GM12878 (cell line): Measurements from ENCODE around the gene APLP1. TPM values are rescaled to one million over a fixed set of nuclear protein-coding genes. Genes with fewer than 3 reads are reported as not detected.

Experiments
- ATAC-seq: fragments of 200-7000 bp; cut with Tn5 transposase; 3 replicates; pipeline ENCODE4 v1.9.1; 2020; ENCODE audit warnings: mild to moderate bottlenecking, moderate library complexity
- BruUV-seq: library from RNA; stranded (reverse); fragments of 400-500 nt; replicated peaks from 2 replicates; lab custom pipeline; 2021; lab: Mats Ljungman, UMichigan
- CTCF ChIA-PET: fragments of 300-600 bp; sonication (Branson Sonifier 250); formaldehyde crosslinking; extraction: SDS; loops from one replicate; lab custom pipeline; 2021; ENCODE audit warnings: inconsistent platforms; lab: Yijun Ruan, JAX
- POLR2A ChIA-PET: fragments of 350-600 bp; formaldehyde crosslinking; extraction: SDS; loops from one replicate; lab custom pipeline; 2021; ENCODE audit warnings: inconsistent platforms; lab: Charles Lee
- RAD21 ChIA-PET: fragments of 300-600 bp; sonication (Branson Sonifier 250); formaldehyde crosslinking; loops from one replicate; lab custom pipeline; 2023; ENCODE audit warnings: antibody characterized with exemption; ENCODE audit not compliant: unreplicated experiment; lab: Charles Lee
- SMC1A ChIA-PET: fragments of 300-600 bp; sonication (Branson Sonifier 250); formaldehyde crosslinking; loops from one replicate; lab custom pipeline; 2023; ENCODE audit not compliant: unreplicated experiment, uncharacterized antibody; lab: Charles Lee
- DNase-seq: peaks from one replicate; pipeline ENCODE4 v3.0.0-alpha.2; 2011; ENCODE audit warnings: low read depth, low spot score
- FAIRE-seq: peaks from 3 replicates; lab custom pipeline; 2011; peaks lifted over from hg19 to GRCh38; lab: Jason Lieb, UNC
- H2AFZ ChIP-seq: 2 replicates; pipeline ENCODE4 v1.6.0; 2011; ENCODE audit warnings: low read depth, low read length, control low read depth; ENCODE audit not compliant: control insufficient read depth
- H3K27ac ChIP-seq: 2 replicates; pipeline ENCODE4 v1.5.1; 2011; ENCODE audit warnings: control low read depth; ENCODE audit not compliant: control insufficient read depth, insufficient read depth
- H3K27me3 ChIP-seq, 2 experiments: replicated peaks in 1 of 2; 2 replicates each; pipeline versions ENCODE4 v1.6.0 to v1.6.1; 2011; ENCODE audit warnings: low read length in 1 of 2; ENCODE audit not compliant: control insufficient read depth in 2 of 2, insufficient read depth in 2 of 2
- H3K36me3 ChIP-seq, 2 experiments: 2 replicates each; pipeline ENCODE4 v1.5.1; 2011; ENCODE audit warnings: low read length in 1 of 2; ENCODE audit not compliant: control insufficient read depth in 2 of 2, insufficient read depth in 2 of 2
- H3K4me1 ChIP-seq: 2 replicates; pipeline ENCODE4 v1.6.1; 2011; ENCODE audit warnings: mild to moderate bottlenecking, low read length, moderate library complexity, mixed read lengths; ENCODE audit not compliant: control insufficient read depth, insufficient read depth
- H3K4me2 ChIP-seq: 2 replicates; pipeline ENCODE4 v1.6.0; 2011; ENCODE audit warnings: control low read depth; ENCODE audit not compliant: control insufficient read depth, insufficient read depth
- H3K4me3 ChIP-seq: fragments of 200-600 bp; sonication (generic); 2 replicates; pipeline ENCODE4 v1.5.1; 2016
- H3K79me2 ChIP-seq: 2 replicates; pipeline ENCODE4 v1.6.0; 2011; ENCODE audit warnings: low read length; ENCODE audit not compliant: control insufficient read depth, insufficient read depth
- H3K9ac ChIP-seq: 2 replicates; pipeline ENCODE4 v1.8.0; 2011; ENCODE audit warnings: low read length, control low read depth, mixed read lengths; ENCODE audit not compliant: control insufficient read depth, insufficient read depth
- H3K9me3 ChIP-seq: replicated peaks from 3 replicates; pipeline ENCODE4 v1.5.1; 2011; ENCODE audit warnings: mild to moderate bottlenecking, low read length; ENCODE audit not compliant: control insufficient read depth, insufficient read depth
- H4K20me1 ChIP-seq: 2 replicates; pipeline ENCODE4 v1.6.0; 2011; ENCODE audit not compliant: control insufficient read depth, insufficient read depth
- BCL11A ChIP-seq: IDR thresholded peaks from 2 replicates; pipeline ENCODE4 v1.6.1; 2011; ENCODE audit warnings: low read depth, low read length
- CREB1 ChIP-seq: IDR thresholded peaks from 2 replicates; pipeline ENCODE4 v1.6.1; 2012; ENCODE audit warnings: low read depth, mild to moderate bottlenecking, inconsistent platforms
- ESRRA ChIP-seq: IDR thresholded peaks from 2 replicates; pipeline ENCODE4 v1.6.1; 2012; ENCODE audit warnings: mild to moderate bottlenecking, low read length, improper control_type of control experiment
- FOXM1 ChIP-seq: IDR thresholded peaks from 2 replicates; pipeline ENCODE4 v1.6.1; 2012; ENCODE audit warnings: low read depth, mild to moderate bottlenecking, inconsistent platforms, low read length, moderate library complexity
- MXI1 ChIP-seq: fragments of 150-350 bp; IDR thresholded peaks from 2 replicates; pipeline ENCODE4 v1.6.1; 2011; ENCODE audit warnings: low read depth, mild to moderate bottlenecking, inconsistent platforms, low read length, improper control_type of control experiment
- MYC ChIP-seq: IDR thresholded peaks from 2 replicates; pipeline ENCODE4 v1.6.1; 2011; ENCODE audit warnings: mild to moderate bottlenecking, low read length, moderate library complexity, inconsistent platforms; ENCODE audit not compliant: insufficient read depth, insufficient replicate concordance, insufficient read length, severe bottlenecking
- NBN ChIP-seq: fragments of 450-650 bp; IDR thresholded peaks from 2 replicates; pipeline ENCODE4 v1.6.1; 2016
- RCOR1 ChIP-seq: conservative IDR thresholded peaks from 2 replicates; pipeline ENCODE4 v1.6.1; 2012; ENCODE audit warnings: low read depth, low read length, improper control_type of control experiment
- SMAD1 ChIP-seq: fragments of 450-650 bp; IDR thresholded peaks from 2 replicates; pipeline ENCODE4 v1.6.1; 2018; ENCODE audit warnings: mild to moderate bottlenecking, low read depth; ENCODE audit not compliant: partially characterized antibody
- YY1 ChIP-seq: IDR thresholded peaks from 2 replicates; pipeline ENCODE4 v1.6.1; 2011; ENCODE audit warnings: low read depth, mild to moderate bottlenecking, low read length
- WGBS: methylation state at CpG from one replicate; pipeline ENCODE4 v1.1.6; 2016; ENCODE audit warnings: low lambda C conversion rate; ENCODE audit not compliant: insufficient replicate concordance, insufficient coverage; ENCODE audit errors: missing lambda C conversion rate; 5-methylcytosine and 5-hydroxymethylcytosine counted together
- in situ Hi-C: fragments of 300-500 bp; cut with MboI; formaldehyde crosslinking; loops from 9 replicates; pipeline ENCODE4 v1.14.3; 2018; ENCODE audit warnings: mixed read lengths
- intact Hi-C: fragments of 100-400 bp; cut with micrococcal nuclease; formaldehyde crosslinking; loops from one replicate; pipeline ENCODE4 v1.14.2; 2022; ENCODE audit not compliant: unreplicated experiment
- polyA plus RNA-seq, 11 experiments: library from polyadenylated mRNA; depleted of rRNA in 4 of 11; unstranded in 6 of 11; stranded (reverse) in 5 of 11; fragments of >200 nt; fragmentation: Nextera tagmentation in 4 of 11; fragmentation: Illumina TruSeq in 1 of 11; extraction: Ambion mirVana in 4 of 11; extraction: Trizol in 1 of 11; gene quantifications; 1 replicate in 1 of 11; 2 replicates in 10 of 11; pipeline versions ENCODE4 v1.2.1 to v1.2.3, GENCODE V29; 2011 to 2016; ENCODE audit warnings: inconsistent platforms in 2 of 11, missing spikeins in 2 of 11, low read depth in 1 of 11
- total RNA-seq, 4 experiments: library from RNA; depleted of rRNA in 3 of 4; stranded (reverse); fragments of >200 nt in 3 of 4; fragmentation: Illumina TruSeq in 1 of 4; extraction: Trizol in 1 of 4; gene quantifications; 2 replicates each; pipeline versions ENCODE4 v1.2.1 to v1.2.3, GENCODE V29; 2013 to 2021
- TF ChIP-seq, protein P1 (sequence below): fragments of 150-350 bp; IDR thresholded peaks from 2 replicates; pipeline ENCODE4 v1.6.1; 2016; ENCODE audit warnings: low read depth, low read length
- TF ChIP-seq, protein P2 (sequence below): fragments of 450-650 bp; formaldehyde crosslinking; IDR thresholded peaks from 2 replicates; pipeline ENCODE4 v1.5.0; 2022; ENCODE audit warnings: mild to moderate bottlenecking, missing genetic modification characterization

APLP1 gene
- total and polyA plus RNA-seq, 10 of the 15 experiments (the other 5 are each of a cell fraction or from before 2014, with no cell fraction given) = 0.07 to 2.2 (median 0.91) TPM; not detected in 1

GRCh38 chr19:35848486-35848885 lies 19.9 kb upstream of the APLP1 start:
- SMC1A ChIA-PET = no interaction called here
- TF ChIP-seq RCOR1 = no peak
- TF ChIP-seq CREB1 = no peak
- TF ChIP-seq YY1 = no peak
- no peak for TF ChIP-seq NBN
- TF ChIP-seq ESRRA = no peak
- TF ChIP-seq MYC = no peak
- TF ChIP-seq MXI1 = no peak
- TF ChIP-seq FOXM1 = no peak
- Histone ChIP-seq H3K79me2 (no peaks in the 10 kb centered on the region), H3K9me3 (no peaks in the 10 kb centered on the region; the same call in 2 of the 3 replicates), H2AFZ (no peak overlapping the region), H3K9ac (no peak overlapping the region), H3K4me2 (no peak overlapping the region), H3K36me3 (no peaks in the 10 kb centered on the region), H3K27ac (no peak overlapping the region), H3K4me1 (no peaks in the 10 kb centered on the region), H3K4me3 (no peak overlapping the region), H4K20me1 (no peaks in the 10 kb centered on the region), H3K27me3 (peaks cover 3 to 6% of the 10 kb centered on the region in 2 experiments; a peak in 3 of 4 replicates)
- RAD21 ChIA-PET = no interaction called here
- DNase-seq (no peak), ATAC-seq (no peak), FAIRE-seq (no peak)
- intact Hi-C loops (no loop called here), in situ Hi-C loops (no loop called here)
- CTCF ChIA-PET = no interaction called here
- 48% methylated on average over 8 of the region's 8 CpGs for WGBS
- BruUV-seq = no TSS peak
- POLR2A ChIA-PET = no interaction called here

DNA sequence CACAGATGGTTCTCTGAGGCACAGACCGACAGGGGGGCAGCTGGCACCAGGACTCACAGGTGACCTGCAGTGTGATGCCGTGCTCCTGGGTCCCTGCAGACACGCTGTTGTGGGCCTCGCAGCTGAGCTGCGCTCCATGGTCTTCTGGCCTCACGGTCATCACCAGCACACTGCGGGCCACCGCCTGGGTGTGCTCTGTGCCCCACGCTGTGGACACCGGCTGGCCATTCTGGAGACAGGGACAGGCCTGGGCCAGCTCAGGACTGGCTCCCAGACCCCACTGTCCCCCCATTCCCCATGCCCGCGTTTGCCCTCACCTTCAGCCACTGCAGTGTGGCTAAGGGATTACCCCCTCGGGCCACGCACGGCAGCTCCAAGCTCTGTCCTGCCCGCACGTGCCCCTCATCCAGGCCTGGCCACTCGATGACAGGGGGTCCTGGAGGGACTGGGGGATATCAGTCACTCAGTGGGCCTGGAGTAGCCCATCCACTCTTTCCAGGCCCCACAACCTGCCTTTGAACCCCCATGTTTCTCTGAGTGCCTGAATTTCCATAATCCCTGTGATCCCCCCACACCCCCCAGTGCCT lies 19.4 kb upstream of the APLP1 start:
- CTCF ChIA-PET = no interaction called here
- Histone ChIP-seq H3K4me3 (no peak overlapping the region), H3K4me2 (no peak overlapping the region), H3K9me3 (no peaks in the 10 kb centered on the region; the same call in 2 of the 3 replicates), H3K4me1 (no peaks in the 10 kb centered on the region), H3K36me3 (no peaks in the 10 kb centered on the region), H2AFZ (no peak overlapping the region), H3K27me3 (peaks cover 3 to 6% of the 10 kb centered on the region in 2 experiments; a peak in 3 of 4 replicates), H3K79me2 (no peaks in the 10 kb centered on the region), H4K20me1 (no peaks in the 10 kb centered on the region), H3K9ac (no peak overlapping the region), H3K27ac (no peak overlapping the region)
- WGBS = 41% methylated on average over 18 of the region's 18 CpGs
- ATAC-seq = no peak
- no TSS peak for BruUV-seq
- POLR2A ChIA-PET = no interaction called here
- FAIRE-seq = no peak
- SMC1A ChIA-PET = no interaction called here
- DNase-seq = no peak
- in situ Hi-C loops = no loop called here
- intact Hi-C loops = no loop called here
- RAD21 ChIA-PET = no interaction called here
- TF ChIP-seq, protein P1, sequence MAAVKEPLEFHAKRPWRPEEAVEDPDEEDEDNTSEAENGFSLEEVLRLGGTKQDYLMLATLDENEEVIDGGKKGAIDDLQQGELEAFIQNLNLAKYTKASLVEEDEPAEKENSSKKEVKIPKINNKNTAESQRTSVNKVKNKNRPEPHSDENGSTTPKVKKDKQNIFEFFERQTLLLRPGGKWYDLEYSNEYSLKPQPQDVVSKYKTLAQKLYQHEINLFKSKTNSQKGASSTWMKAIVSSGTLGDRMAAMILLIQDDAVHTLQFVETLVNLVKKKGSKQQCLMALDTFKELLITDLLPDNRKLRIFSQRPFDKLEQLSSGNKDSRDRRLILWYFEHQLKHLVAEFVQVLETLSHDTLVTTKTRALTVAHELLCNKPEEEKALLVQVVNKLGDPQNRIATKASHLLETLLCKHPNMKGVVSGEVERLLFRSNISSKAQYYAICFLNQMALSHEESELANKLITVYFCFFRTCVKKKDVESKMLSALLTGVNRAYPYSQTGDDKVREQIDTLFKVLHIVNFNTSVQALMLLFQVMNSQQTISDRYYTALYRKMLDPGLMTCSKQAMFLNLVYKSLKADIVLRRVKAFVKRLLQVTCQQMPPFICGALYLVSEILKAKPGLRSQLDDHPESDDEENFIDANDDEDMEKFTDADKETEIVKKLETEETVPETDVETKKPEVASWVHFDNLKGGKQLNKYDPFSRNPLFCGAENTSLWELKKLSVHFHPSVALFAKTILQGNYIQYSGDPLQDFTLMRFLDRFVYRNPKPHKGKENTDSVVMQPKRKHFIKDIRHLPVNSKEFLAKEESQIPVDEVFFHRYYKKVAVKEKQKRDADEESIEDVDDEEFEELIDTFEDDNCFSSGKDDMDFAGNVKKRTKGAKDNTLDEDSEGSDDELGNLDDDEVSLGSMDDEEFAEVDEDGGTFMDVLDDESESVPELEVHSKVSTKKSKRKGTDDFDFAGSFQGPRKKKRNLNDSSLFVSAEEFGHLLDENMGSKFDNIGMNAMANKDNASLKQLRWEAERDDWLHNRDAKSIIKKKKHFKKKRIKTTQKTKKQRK = no peak
- TF ChIP-seq, protein P2, sequence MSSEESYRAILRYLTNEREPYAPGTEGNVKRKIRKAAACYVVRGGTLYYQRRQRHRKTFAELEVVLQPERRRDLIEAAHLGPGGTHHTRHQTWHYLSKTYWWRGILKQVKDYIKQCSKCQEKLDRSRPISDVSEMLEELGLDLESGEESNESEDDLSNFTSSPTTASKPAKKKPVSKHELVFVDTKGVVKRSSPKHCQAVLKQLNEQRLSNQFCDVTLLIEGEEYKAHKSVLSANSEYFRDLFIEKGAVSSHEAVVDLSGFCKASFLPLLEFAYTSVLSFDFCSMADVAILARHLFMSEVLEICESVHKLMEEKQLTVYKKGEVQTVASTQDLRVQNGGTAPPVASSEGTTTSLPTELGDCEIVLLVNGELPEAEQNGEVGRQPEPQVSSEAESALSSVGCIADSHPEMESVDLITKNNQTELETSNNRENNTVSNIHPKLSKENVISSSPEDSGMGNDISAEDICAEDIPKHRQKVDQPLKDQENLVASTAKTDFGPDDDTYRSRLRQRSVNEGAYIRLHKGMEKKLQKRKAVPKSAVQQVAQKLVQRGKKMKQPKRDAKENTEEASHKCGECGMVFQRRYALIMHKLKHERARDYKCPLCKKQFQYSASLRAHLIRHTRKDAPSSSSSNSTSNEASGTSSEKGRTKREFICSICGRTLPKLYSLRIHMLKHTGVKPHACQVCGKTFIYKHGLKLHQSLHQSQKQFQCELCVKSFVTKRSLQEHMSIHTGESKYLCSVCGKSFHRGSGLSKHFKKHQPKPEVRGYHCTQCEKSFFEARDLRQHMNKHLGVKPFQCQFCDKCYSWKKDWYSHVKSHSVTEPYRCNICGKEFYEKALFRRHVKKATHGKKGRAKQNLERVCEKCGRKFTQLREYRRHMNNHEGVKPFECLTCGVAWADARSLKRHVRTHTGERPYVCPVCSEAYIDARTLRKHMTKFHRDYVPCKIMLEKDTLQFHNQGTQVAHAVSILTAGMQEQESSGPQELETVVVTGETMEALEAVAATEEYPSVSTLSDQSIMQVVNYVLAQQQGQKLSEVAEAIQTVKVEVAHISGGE (CRISPR knock-in tag) = no peak
- no peak for TF ChIP-seq SMAD1
- no peak for TF ChIP-seq BCL11A
